GM08714 (cell line): Measurements from ENCODE around the gene PCDH17.

Experiments used
- H3K4me3 ChIP-seq: fragments of 200-500 bp; sonication (Bioruptor generic); 2 replicates; pipeline ENCODE4 v1.5.1; 2014; ENCODE audit warnings: mild to moderate bottlenecking, low read length, inconsistent platforms
- ZNF274 ChIP-seq: IDR thresholded peaks from 2 replicates; pipeline ENCODE4 v1.6.1; 2012; ENCODE audit warnings: mild to moderate bottlenecking, low read depth, low read length

Gene PCDH17

DNA sequence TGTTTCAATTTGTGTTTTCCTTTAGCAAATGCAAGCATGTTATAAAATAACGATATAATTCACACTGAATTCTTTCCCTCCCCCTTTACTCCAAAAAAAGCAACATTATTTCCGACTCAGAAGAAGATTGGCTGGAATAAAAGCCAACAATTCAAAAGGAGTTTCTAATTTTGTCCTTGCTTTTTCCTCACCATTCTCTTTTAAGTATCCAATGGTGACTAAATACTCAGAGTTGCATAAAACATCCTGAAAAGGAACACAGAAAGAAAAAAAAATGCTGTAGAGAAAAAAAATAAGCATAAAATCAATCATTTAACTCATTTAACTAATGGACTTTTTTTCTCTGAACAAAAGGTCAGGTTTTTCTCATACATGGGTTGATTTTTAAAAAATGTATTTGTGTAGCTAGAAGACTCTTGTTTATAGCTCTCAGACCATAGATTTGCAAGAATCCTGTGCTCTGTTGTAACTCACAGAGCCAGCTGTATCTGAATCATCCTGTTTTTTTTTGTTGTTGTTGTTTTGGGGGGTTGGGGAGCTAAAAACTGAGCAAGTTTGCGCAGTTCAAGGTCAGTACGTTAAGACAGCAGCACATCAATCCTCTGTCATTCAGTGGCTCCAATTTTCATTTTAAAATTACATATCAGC lies 108.1 kb downstream of the PCDH17 start:
- no peak overlapping the region for H3K4me3 ChIP-seq
- no peak for TF ChIP-seq ZNF274

DNA sequence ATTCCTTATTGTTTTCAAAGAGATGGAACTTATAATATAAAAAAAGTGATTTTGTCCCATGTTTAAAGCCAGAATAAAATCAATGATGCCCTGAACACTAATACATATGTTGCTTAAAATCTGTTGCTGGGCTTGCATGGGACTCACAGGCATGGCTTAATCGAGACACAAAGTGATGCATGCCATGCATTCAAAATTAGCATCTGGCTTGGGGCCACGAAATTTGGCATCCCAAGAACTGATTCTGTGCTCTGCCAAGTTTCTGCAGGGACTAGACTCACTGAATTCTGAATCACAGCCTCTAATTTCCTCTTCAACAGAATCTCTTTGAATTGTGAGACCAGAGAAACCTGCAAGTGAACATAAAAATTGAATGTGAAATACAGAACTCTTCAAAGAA lies 109.2 kb downstream of the PCDH17 start:
- TF ChIP-seq ZNF274 = no peak
- H3K4me3 ChIP-seq = no peak overlapping the region

DNA sequence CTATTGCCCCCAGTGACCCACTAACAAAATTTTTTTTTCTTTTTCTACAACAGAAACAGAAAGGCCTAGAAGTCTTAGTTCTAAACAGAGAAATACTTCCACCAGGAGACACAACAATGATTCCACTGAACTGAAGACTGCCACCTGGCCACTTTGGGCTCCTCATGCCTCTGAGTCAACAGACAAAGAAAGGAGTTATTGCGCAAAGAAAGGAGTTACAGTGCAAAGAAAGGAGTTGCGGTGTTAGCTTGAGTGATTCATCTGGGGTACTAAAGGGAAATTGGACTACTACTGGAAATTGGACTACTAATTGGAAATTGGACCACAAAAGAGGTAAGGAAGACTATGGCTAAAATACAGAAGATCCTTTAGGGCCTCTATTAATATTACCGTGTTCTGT lies 116.6 kb downstream of the PCDH17 start:
- H3K4me3 ChIP-seq = no peak overlapping the region
- no peak for TF ChIP-seq ZNF274

DNA sequence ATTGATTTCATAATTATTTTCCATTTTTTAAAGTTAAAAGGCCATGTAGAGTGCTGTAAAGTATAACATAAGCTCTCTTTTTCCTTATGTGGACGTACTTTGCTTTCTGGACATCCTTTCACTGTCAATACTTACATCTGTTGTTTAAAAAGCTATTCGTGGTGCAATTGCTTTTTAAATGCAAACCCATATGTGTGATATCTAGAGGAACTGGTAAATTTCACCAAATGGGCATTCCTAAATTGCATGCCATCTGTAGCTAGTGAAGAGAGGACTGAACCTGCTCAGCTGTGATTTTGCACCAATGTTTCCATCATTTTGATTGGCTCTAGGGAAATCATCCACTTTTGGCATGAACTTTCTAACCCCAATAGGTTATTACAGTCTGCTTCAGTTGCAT lies 129.4 kb downstream of the PCDH17 start:
- no peak for TF ChIP-seq ZNF274
- no peak overlapping the region for H3K4me3 ChIP-seq

DNA sequence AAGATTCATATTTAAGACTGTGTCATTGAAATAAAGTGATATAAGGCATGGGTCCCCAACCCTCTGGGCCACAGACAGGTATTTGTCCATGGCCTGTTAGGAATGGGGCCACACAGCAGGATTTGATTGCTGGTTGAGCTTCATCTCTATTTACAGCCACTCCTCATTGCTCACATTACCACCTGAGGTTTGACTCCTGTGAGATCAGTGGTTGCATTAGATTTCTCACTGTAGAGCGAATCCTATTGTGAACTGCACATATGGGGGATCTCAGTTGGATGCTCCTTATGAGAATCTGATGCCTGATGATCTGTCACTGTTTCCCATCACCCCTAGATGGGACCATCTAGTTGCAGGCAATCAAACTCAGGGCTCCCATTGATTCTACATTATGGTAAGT lies 132.1 kb downstream of the PCDH17 start:
- TF ChIP-seq ZNF274 = no peak
- H3K4me3 ChIP-seq = no peak overlapping the region
